ENCODE measurements around the gene GDI1.
A peak's percentile ranks its signal among the peaks of the same experiment; 100 is the strongest.

The GDI1 gene

GRCh38 chrX:154485150-154486051, 48.4 kb downstream of the GDI1 start:
- WGBS (ENCODE audit: insufficient coverage): 74% methylated on average over 25 of the region's 35 CpGs
- CTCF ChIA-PET: interaction anchor here (0.7 to 1.7 kb wide), 4 partner anchors 8 to 45 kb away, joined by 3 to 7 read pairs (median 4); no protein-coding TSS in a partner anchor

GRCh38 chrX:154486052-154486395, 49.1 kb downstream of the GDI1 start:
- Histone ChIP-seq H3K27me3 (replicated peaks in 2 of 5; ENCODE audit: control insufficient read depth in 4 of 5, insufficient read depth in 5 of 5, low read length in 4 of 5) (peaks cover 0 to 4% (median 0%) of the 10 kb centered on the region in 5 experiments), H3K4me1 (ENCODE audit: control extremely low read depth in 1 of 4, control insufficient read depth in 4 of 4, insufficient read depth in 4 of 4, low read length in 3 of 4) (peaks cover 0 to 36% (median 26%) of the 10 kb centered on the region in 4 experiments), H3K27ac (ENCODE audit: insufficient read depth in 1 of 2, low read depth in 1 of 2, low read length in 2 of 2, poor library complexity in 1 of 2, severe bottlenecking in 2 of 2) (peak overlapping the region in 1 of 2 experiments; percentile 66), H3K36me3 (ENCODE audit: control insufficient read depth in 4 of 4, insufficient read depth in 4 of 4, low read length in 3 of 4) (peaks cover 0 to 23% (median 10%) of the 10 kb centered on the region in 4 experiments), H3K9me3 (ENCODE audit: control extremely low read depth in 1 of 5, control insufficient read depth in 4 of 5, insufficient read depth in 2 of 5, low read depth in 1 of 5, low read length in 4 of 5) (peaks cover 0 to 3% (median 0%) of the 10 kb centered on the region in 5 experiments), H3K4me3 (ENCODE audit: control insufficient read depth in 1 of 7, extremely low read depth in 1 of 7, insufficient read depth in 4 of 7, low read depth in 2 of 7, low read length in 6 of 7) (peak overlapping the region in 6 of 7 experiments; percentile 46 to 76 (median 66))
- 40% methylated on average over 30 of the region's 35 CpGs for WGBS (ENCODE audit: insufficient coverage)
- DNase-seq: peak in 2 of 3 donors; percentile 9 to 23
- ChIA-PET POLR2A (interaction anchor here (1.1 to 1.3 kb wide), 2 partner anchors 30 to 41 kb away, joined by 3 to 4 read pairs; partner anchors contain the start of gene FAM3A), CTCF (interaction anchor here (1.4 kb wide), 1 partner anchor 10 kb away, joined by 7 read pairs; no protein-coding TSS in a partner anchor)

More at GRCh38 chrX:154485150-154486051, 48.4 kb downstream of the GDI1 start:
- peak overlapping the region in 1 of 2 experiments; percentile 66 for H3K27ac ChIP-seq (ENCODE audit: insufficient read depth in 1 of 2, low read depth in 1 of 2, low read length in 2 of 2, poor library complexity in 1 of 2, severe bottlenecking in 2 of 2)
- H3K4me3 ChIP-seq (ENCODE audit: control insufficient read depth in 1 of 7, extremely low read depth in 1 of 7, insufficient read depth in 4 of 7, low read depth in 2 of 7, low read length in 6 of 7): peak overlapping the region in 6 of 7 experiments; percentile 46 to 76 (median 66)
- no peak for DNase-seq
- H3K9me3 ChIP-seq (ENCODE audit: control extremely low read depth in 1 of 5, control insufficient read depth in 4 of 5, insufficient read depth in 2 of 5, low read depth in 1 of 5, low read length in 4 of 5): peaks cover 0 to 3% (median 0%) of the 10 kb centered on the region in 5 experiments
- peaks cover 0 to 4% (median 0%) of the 10 kb centered on the region in 5 experiments for H3K27me3 ChIP-seq (replicated peaks in 2 of 5; ENCODE audit: control insufficient read depth in 4 of 5, insufficient read depth in 5 of 5, low read length in 4 of 5)
- POLR2A ChIA-PET: interaction anchor here (1.1 kb wide), 1 partner anchor 31 kb away, joined by 3 read pairs; the partner anchor contains the start of gene FAM3A
- peaks cover 0 to 23% (median 10%) of the 10 kb centered on the region in 4 experiments for H3K36me3 ChIP-seq (ENCODE audit: control insufficient read depth in 4 of 4, insufficient read depth in 4 of 4, low read length in 3 of 4)
- peaks cover 0 to 36% (median 26%) of the 10 kb centered on the region in 4 experiments for H3K4me1 ChIP-seq (ENCODE audit: control extremely low read depth in 1 of 4, control insufficient read depth in 4 of 4, insufficient read depth in 4 of 4, low read length in 3 of 4)

DNA sequence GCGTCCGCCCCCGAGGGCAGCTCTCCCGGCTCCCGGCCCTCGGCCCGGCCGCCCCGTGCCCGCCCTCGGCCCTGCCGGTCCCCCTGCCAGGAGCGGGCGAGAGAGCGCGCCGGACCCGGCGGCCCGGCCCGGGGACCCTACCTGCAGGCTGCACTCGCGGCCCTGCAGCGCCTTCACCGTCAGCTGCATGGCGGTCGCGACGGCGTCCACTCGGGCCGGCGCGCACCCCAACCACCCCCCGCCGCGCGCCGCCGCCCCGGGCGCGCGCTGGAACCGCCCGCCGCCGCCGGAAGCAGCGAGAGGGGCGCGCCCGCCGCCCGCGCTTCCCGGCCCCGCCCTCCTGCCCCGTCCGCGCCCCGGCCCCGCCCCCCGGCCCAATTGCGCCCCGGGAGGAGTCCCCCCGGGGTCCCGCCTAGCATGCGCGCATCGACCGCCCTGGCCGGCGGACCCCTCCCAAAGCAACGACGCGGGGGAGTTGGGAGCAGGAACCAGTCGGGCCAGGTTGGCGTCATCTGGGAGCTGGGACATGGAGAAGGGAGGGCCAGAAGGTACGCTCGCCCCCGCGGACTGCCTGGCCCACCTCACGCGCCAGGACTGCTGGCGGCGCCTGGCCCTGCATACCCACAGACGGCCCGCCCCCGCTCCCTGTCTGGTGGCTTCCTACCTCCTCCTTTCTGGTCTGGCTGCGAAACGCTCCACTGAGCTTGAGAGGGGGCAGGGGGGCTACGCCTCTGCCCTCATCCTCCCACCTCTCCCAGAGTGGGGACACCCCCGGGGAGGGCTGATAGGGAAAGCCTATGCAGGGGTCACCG, 49.6 kb downstream of the GDI1 start, which contains the start of gene UBL4A:
Gene UBL4A, minus strand, starts transcription at position 220 of the 812 bp plus-strand sequence. Its CDS starts 31 bp downstream, at position 189.
- ChIA-PET POLR2A (interaction anchor here (1.3 kb wide), 1 partner anchor 40 kb away, joined by 4 read pairs; no protein-coding TSS in a partner anchor), CTCF (interaction anchor here (1.4 kb wide), 2 partner anchors 10 to 77 kb away, joined by 3 to 7 read pairs; partner anchors contain the start of gene DNASE1L1)
- H3K27me3 ChIP-seq (replicated peaks in 2 of 5; ENCODE audit: control insufficient read depth in 4 of 5, insufficient read depth in 5 of 5, low read length in 4 of 5): peaks cover 0 to 9% (median 0%) of the 10 kb centered on the region in 5 experiments
- H3K4me3 ChIP-seq (ENCODE audit: control insufficient read depth in 1 of 7, extremely low read depth in 1 of 7, insufficient read depth in 4 of 7, low read depth in 2 of 7, low read length in 6 of 7): peak within 1 kb of the TSS; percentile 42 to 76 (median 66)
- H3K27ac ChIP-seq (ENCODE audit: insufficient read depth in 1 of 2, low read depth in 1 of 2, low read length in 2 of 2, poor library complexity in 1 of 2, severe bottlenecking in 2 of 2): peak within 1 kb of the TSS in 1 of 2 experiments; percentile 66
- H3K4me1 ChIP-seq (ENCODE audit: control extremely low read depth in 1 of 4, control insufficient read depth in 4 of 4, insufficient read depth in 4 of 4, low read length in 3 of 4): peaks cover 0 to 36% (median 27%) of the 10 kb centered on the region in 4 experiments
- peak; percentile 36 to 77 (median 65) for DNase-seq
- 36% methylated on average over 75 of the region's 95 CpGs for WGBS (ENCODE audit: insufficient coverage)
- peaks cover 0 to 23% (median 10%) of the 10 kb centered on the region in 4 experiments for H3K36me3 ChIP-seq (ENCODE audit: control insufficient read depth in 4 of 4, insufficient read depth in 4 of 4, low read length in 3 of 4)
- peaks cover 0 to 3% (median 0%) of the 10 kb centered on the region in 5 experiments for H3K9me3 ChIP-seq (ENCODE audit: control extremely low read depth in 1 of 5, control insufficient read depth in 4 of 5, insufficient read depth in 2 of 5, low read depth in 1 of 5, low read length in 4 of 5)

DNA sequence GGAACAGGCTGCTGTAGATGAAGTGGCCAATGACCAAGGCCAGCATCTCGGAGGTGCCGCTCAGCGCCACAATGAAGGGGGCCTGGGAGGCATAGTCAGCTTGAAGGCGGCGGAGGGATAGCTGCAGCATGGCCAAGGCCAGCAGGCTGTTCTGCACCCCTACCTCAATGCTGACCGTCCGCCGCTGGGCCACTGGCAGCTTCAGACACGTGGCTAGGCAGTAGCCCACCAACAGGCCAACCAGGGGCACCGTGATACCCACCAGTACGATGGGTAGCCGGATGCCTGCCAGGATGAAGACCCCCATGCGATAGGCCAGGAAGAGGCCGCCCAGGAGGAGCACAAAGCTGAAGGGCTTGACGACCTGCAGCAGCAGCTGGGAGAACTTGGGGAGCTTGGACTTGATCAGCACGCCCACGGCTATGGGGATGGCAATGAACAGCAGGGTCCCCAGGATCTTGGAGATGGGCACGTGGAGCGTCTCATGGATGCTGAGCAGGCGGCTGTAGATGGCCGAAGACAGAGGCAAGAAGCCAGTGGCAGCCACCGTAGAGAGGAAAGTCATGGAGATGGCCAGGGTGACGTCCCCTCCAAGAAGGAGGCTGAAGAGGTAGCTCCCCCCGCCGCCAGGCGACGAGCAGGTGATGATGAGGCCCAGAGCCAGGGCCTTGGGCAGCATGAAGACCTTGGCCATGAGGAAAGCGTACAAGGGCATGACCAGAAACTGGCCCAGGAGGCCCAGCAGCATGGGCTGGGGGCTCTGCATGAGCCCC, 50.8 kb downstream of the GDI1 start:
- H3K9me3 ChIP-seq (ENCODE audit: control extremely low read depth in 1 of 5, control insufficient read depth in 4 of 5, insufficient read depth in 2 of 5, low read depth in 1 of 5, low read length in 4 of 5): peaks cover 0 to 3% (median 0%) of the 10 kb centered on the region in 5 experiments
- peaks cover 0 to 9% (median 0%) of the 10 kb centered on the region in 5 experiments for H3K27me3 ChIP-seq (replicated peaks in 2 of 5; ENCODE audit: control insufficient read depth in 4 of 5, insufficient read depth in 5 of 5, low read length in 4 of 5)
- H3K27ac ChIP-seq (ENCODE audit: insufficient read depth in 1 of 2, low read depth in 1 of 2, low read length in 2 of 2, poor library complexity in 1 of 2, severe bottlenecking in 2 of 2): no peak overlapping the region
- peak overlapping the region in 2 of 7 experiments; percentile 6 to 74 for H3K4me3 ChIP-seq (ENCODE audit: control insufficient read depth in 1 of 7, extremely low read depth in 1 of 7, insufficient read depth in 4 of 7, low read depth in 2 of 7, low read length in 6 of 7)
- ChIA-PET CTCF (interaction anchor here (0.9 to 1.4 kb wide), 2 partner anchors 42 to 78 kb away, joined by 3 read pairs; partner anchors contain the start of gene DNASE1L1), POLR2A (interaction anchor here (0.7 kb wide), 1 partner anchor 49 kb away, joined by 3 read pairs; no protein-coding TSS in a partner anchor)
- DNase-seq: no peak
- H3K4me1 ChIP-seq (ENCODE audit: control extremely low read depth in 1 of 4, control insufficient read depth in 4 of 4, insufficient read depth in 4 of 4, low read length in 3 of 4): peaks cover 0 to 36% (median 27%) of the 10 kb centered on the region in 4 experiments
- peaks cover 0 to 23% (median 10%) of the 10 kb centered on the region in 4 experiments for H3K36me3 ChIP-seq (ENCODE audit: control insufficient read depth in 4 of 4, insufficient read depth in 4 of 4, low read length in 3 of 4)
- WGBS (ENCODE audit: insufficient coverage): 97% methylated on average over 28 of the region's 28 CpGs

GRCh38 chrX:154488336-154489075, 51.6 kb downstream of the GDI1 start:
- POLR2A ChIA-PET: no interaction called here
- H3K27me3 ChIP-seq (replicated peaks in 2 of 5; ENCODE audit: control insufficient read depth in 4 of 5, insufficient read depth in 5 of 5, low read length in 4 of 5): peaks cover 0 to 9% (median 0%) of the 10 kb centered on the region in 5 experiments
- H3K4me3 ChIP-seq (ENCODE audit: control insufficient read depth in 1 of 7, extremely low read depth in 1 of 7, insufficient read depth in 4 of 7, low read depth in 2 of 7, low read length in 6 of 7): no peak overlapping the region
- 96% methylated on average over 17 of the region's 20 CpGs for WGBS (ENCODE audit: insufficient coverage)
- H3K9me3 ChIP-seq (ENCODE audit: control extremely low read depth in 1 of 5, control insufficient read depth in 4 of 5, insufficient read depth in 2 of 5, low read depth in 1 of 5, low read length in 4 of 5): peaks cover 0 to 3% (median 0%) of the 10 kb centered on the region in 5 experiments
- peaks cover 0 to 23% (median 9%) of the 10 kb centered on the region in 4 experiments for H3K36me3 ChIP-seq (ENCODE audit: control insufficient read depth in 4 of 4, insufficient read depth in 4 of 4, low read length in 3 of 4)
- no peak for DNase-seq
- CTCF ChIA-PET: interaction anchor here (1.2 kb wide), 1 partner anchor 47 kb away, joined by 3 read pairs; no protein-coding TSS in a partner anchor
- H3K27ac ChIP-seq (ENCODE audit: insufficient read depth in 1 of 2, low read depth in 1 of 2, low read length in 2 of 2, poor library complexity in 1 of 2, severe bottlenecking in 2 of 2): no peak overlapping the region
- H3K4me1 ChIP-seq (ENCODE audit: control extremely low read depth in 1 of 4, control insufficient read depth in 4 of 4, insufficient read depth in 4 of 4, low read length in 3 of 4): peaks cover 0 to 36% (median 27%) of the 10 kb centered on the region in 4 experiments

Data from common myeloid progenitor, CD34-positive (primary cell).